Measurements from ENCODE around the gene HOXC6. TPM values are rescaled to one million over a fixed set of nuclear protein-coding genes. Genes with fewer than 3 reads are reported as not detected.

The HOXC6 gene
- polyA plus RNA-seq, 1 experiment, result 0.02 TPM

DNA sequence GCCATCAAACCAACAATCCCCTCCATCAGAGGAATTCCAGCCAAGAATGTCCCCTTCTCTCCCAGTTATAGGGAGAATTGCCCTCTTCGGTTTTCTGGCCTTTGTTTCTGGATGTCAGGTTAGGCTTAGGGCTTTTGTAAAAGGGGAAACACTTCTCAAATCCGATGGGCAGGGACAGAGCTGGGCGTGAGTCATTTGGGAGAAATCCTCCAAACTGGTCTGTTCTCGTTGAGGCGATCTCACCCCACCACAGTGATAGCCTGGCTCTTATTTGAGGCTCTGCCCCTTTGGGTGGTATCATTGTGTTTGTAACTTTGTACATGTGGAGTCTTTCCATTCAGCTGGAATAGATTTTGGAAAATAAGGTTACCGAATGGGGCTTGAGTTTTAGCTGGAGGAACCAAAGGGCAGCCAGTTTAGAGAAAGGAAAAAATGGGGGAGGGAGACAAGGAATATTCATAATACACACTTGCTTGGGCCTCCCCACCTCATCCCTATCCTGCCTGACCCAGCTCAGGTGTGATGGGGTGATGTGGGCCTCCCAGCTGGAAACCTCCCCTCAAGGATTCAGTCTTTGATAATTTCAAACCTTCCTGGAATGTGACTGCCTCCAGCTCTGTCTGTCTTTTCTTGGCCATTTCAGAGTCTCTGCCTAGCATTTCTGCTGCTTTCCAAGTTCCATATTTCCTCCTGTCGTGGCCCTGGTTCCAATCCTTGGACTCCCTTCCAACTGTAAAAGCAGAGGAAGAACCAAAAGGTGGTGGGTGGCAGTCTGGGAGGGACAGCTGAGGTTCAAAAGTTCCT is 32.9 kb downstream of the HOXC6 start:
- Histone ChIP-seq H3K27ac (ENCODE audit: low read depth, low read length) (no peak overlapping the region), H3K27me3 (ENCODE audit: control insufficient read depth, insufficient read depth, low read length) (peaks cover 36% of the 10 kb centered on the region), H3K9me3 (ENCODE audit: control insufficient read depth, insufficient read depth, low read length) (no peaks in the 10 kb centered on the region), H3K4me3 (ENCODE audit: low read depth, low read length) (no peak overlapping the region)
- CTCF ChIA-PET, result no interaction called here
- DNase-seq (ENCODE audit: low read depth, low spot score), result no peak
- POLR2A ChIA-PET, result no interaction called here
- TF ChIP-seq CTCF (IDR thresholded peaks at IDR 0.05; ENCODE audit: low read depth, low read length), result no peak

GRCh38 chr12:54065677-54066076 is 37.4 kb downstream of the HOXC6 start:
- POLR2A ChIA-PET, result no interaction called here
- no peak for DNase-seq (ENCODE audit: low read depth, low spot score)
- CTCF ChIA-PET, result no interaction called here

DNA sequence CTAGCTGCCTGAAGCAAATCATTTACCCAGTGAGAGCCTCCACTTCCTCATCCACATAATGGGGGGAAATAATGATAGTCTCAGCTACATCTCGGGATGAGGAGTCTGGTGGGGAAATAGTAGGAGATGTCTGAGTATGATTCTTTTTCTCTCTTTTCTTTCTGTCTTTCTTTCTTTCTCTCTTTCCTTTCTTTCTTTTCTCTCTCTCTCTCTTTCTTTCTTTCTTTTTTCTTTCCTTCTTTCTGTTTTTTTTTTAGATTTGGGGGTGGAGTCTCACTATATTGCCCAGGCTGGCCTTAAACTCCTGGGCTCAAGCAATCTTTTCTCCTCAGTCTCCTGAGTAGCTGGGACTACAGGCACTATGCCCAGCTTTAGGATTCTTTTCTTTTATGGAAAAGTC is 38.2 kb downstream of the HOXC6 start:
- Histone ChIP-seq H3K27ac (ENCODE audit: low read depth, low read length) (no peak overlapping the region), H3K27me3 (ENCODE audit: control insufficient read depth, insufficient read depth, low read length) (peaks cover 3% of the 10 kb centered on the region), H3K4me3 (ENCODE audit: low read depth, low read length) (no peak overlapping the region), H3K9me3 (ENCODE audit: control insufficient read depth, insufficient read depth, low read length) (no peaks in the 10 kb centered on the region)
- no peak for DNase-seq (ENCODE audit: low read depth, low spot score)
- ChIA-PET POLR2A (no interaction called here), CTCF (no interaction called here)
- no peak for TF ChIP-seq CTCF (IDR thresholded peaks at IDR 0.05; ENCODE audit: low read depth, low read length)

More at GRCh38 chr12:54065677-54066076, 37.4 kb downstream of the HOXC6 start:
- peaks cover 5% of the 10 kb centered on the region for H3K27me3 ChIP-seq (ENCODE audit: control insufficient read depth, insufficient read depth, low read length)
- H3K27ac ChIP-seq (ENCODE audit: low read depth, low read length), result no peak overlapping the region
- no peak for TF ChIP-seq CTCF (IDR thresholded peaks at IDR 0.05; ENCODE audit: low read depth, low read length)
- H3K9me3 ChIP-seq (ENCODE audit: control insufficient read depth, insufficient read depth, low read length), result no peaks in the 10 kb centered on the region
- H3K4me3 ChIP-seq (ENCODE audit: low read depth, low read length), result no peak overlapping the region

GRCh38 chr12:54068418-54069070 is 40.3 kb downstream of the HOXC6 start:
- DNase-seq (ENCODE audit: low read depth, low spot score), result no peak
- no peak overlapping the region for H3K27ac ChIP-seq (ENCODE audit: low read depth, low read length)
- no peak for TF ChIP-seq CTCF (IDR thresholded peaks at IDR 0.05; ENCODE audit: low read depth, low read length)
- no peaks in the 10 kb centered on the region for H3K9me3 ChIP-seq (ENCODE audit: control insufficient read depth, insufficient read depth, low read length)
- ChIA-PET POLR2A (no interaction called here), CTCF (no interaction called here)
- no peak overlapping the region for H3K4me3 ChIP-seq (ENCODE audit: low read depth, low read length)
- H3K27me3 ChIP-seq (ENCODE audit: control insufficient read depth, insufficient read depth, low read length), result no peaks in the 10 kb centered on the region

DNA sequence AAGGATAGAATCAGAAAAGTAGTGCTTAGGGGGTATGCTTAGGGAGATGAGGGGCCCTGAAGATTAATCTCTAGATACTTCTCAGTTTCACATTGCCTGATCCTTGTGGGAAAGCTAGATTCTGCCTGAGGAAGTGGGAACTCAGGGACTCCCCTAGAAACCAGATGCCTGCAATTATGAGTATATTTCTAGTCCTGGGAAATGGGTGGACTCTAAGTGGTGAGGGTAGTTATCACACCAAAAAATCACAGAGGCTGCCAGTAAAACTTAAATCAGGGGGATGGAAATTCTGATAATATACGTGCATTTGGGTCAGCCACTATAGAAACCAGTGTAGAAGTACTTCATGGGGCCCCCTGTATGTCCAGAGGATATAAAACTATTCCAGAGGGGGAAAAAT is 43.7 kb downstream of the HOXC6 start:
- Histone ChIP-seq H3K27me3 (ENCODE audit: control insufficient read depth, insufficient read depth, low read length) (peaks cover 6% of the 10 kb centered on the region), H3K4me3 (ENCODE audit: low read depth, low read length) (no peak overlapping the region), H3K9me3 (ENCODE audit: control insufficient read depth, insufficient read depth, low read length) (no peaks in the 10 kb centered on the region), H3K27ac (ENCODE audit: low read depth, low read length) (no peak overlapping the region)
- no peak for TF ChIP-seq CTCF (IDR thresholded peaks at IDR 0.05; ENCODE audit: low read depth, low read length)
- ChIA-PET CTCF (no interaction called here), POLR2A (no interaction called here)
- DNase-seq (ENCODE audit: low read depth, low spot score), result no peak

All from AG04450 (cell line).